BE2C (cell line): ENCODE data around the gene CHAF1A.

Experiments
- DNase-seq: peaks from one replicate; pipeline ENCODE4 v3.0.0-alpha.2; 2020
- H3K27me3 ChIP-seq: fragments of 250-450 bp; sonication (Bioruptor Pico); 2 replicates; pipeline ENCODE4 v1.5.1; 2020; ENCODE audit warnings: mild to moderate bottlenecking
- H3K36me3 ChIP-seq: fragments of 250-450 bp; sonication (Bioruptor Pico); 2 replicates; pipeline ENCODE4 v1.5.1; 2020; ENCODE audit warnings: mild to moderate bottlenecking
- H3K4me1 ChIP-seq: fragments of 250-450 bp; sonication (Bioruptor Pico); 2 replicates; pipeline ENCODE4 v1.5.1; 2020
- H3K4me3 ChIP-seq: 2 replicates; pipeline ENCODE4 v1.5.1; 2011; ENCODE audit warnings: low read depth, low read length
- H3K9me3 ChIP-seq: fragments of 250-450 bp; sonication (Bioruptor Pico); 2 replicates; pipeline ENCODE4 v1.5.1; 2020
- TF ChIP-seq, protein P1 (sequence below): IDR thresholded peaks from 2 replicates; pipeline ENCODE4 v1.5.1; 2012; ENCODE audit warnings: mild to moderate bottlenecking, low read depth, low read length

CHAF1A gene

DNA sequence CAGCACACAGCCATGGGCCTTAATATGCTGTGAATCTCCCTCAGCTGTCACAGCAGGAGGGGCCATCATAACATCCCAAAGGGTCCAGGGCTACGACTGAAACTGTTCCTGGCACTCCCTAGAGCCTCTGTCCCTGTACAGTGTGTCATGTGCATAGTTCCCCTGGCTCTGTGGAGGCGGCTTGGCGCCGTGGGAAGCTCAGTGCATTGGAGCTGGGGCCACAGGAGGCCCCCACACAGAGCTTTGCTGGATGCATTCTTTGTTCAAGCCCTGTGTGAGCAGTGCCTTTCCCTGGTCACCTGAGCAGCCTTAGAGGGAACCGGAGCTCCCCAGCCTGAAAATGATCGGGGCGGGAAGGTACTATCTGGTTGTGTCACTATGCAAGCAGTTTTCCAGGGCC, 33.8 kb downstream of the CHAF1A start:
- DNase-seq, result no peak
- no peaks in the 10 kb centered on the region for H3K9me3 ChIP-seq
- no peaks in the 10 kb centered on the region for H3K27me3 ChIP-seq
- TF ChIP-seq, protein P1, sequence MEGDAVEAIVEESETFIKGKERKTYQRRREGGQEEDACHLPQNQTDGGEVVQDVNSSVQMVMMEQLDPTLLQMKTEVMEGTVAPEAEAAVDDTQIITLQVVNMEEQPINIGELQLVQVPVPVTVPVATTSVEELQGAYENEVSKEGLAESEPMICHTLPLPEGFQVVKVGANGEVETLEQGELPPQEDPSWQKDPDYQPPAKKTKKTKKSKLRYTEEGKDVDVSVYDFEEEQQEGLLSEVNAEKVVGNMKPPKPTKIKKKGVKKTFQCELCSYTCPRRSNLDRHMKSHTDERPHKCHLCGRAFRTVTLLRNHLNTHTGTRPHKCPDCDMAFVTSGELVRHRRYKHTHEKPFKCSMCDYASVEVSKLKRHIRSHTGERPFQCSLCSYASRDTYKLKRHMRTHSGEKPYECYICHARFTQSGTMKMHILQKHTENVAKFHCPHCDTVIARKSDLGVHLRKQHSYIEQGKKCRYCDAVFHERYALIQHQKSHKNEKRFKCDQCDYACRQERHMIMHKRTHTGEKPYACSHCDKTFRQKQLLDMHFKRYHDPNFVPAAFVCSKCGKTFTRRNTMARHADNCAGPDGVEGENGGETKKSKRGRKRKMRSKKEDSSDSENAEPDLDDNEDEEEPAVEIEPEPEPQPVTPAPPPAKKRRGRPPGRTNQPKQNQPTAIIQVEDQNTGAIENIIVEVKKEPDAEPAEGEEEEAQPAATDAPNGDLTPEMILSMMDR, result no peak
- peaks cover 91% of the 10 kb centered on the region for H3K36me3 ChIP-seq
- H3K4me3 ChIP-seq, result no peak overlapping the region
- H3K4me1 ChIP-seq, result no peaks in the 10 kb centered on the region

DNA sequence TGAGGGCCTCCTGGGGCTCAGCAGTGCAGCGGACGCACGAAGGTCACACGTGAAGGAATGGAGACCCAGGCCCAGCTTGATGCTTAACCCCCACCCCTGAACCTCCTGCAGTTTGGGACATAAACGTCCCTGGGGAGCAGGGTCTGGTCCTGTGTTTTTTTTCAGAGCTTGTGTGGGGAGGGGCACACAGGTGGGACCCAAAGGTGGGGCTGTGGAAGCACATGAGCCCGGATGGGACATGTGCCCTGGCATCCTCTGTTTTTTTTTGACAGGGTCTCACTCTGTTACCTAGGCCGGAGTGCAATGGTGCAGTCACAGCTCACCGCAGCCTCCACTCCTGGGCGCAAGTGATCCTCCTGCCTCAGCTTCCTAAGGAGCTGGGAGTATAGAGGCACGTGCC, 34.7 kb downstream of the CHAF1A start:
- H3K4me1 ChIP-seq, result no peaks in the 10 kb centered on the region
- TF ChIP-seq, protein P1, result no peak
- no peaks in the 10 kb centered on the region for H3K27me3 ChIP-seq
- no peaks in the 10 kb centered on the region for H3K9me3 ChIP-seq
- H3K4me3 ChIP-seq, result no peak overlapping the region
- DNase-seq, result no peak
- peaks cover 88% of the 10 kb centered on the region for H3K36me3 ChIP-seq

DNA sequence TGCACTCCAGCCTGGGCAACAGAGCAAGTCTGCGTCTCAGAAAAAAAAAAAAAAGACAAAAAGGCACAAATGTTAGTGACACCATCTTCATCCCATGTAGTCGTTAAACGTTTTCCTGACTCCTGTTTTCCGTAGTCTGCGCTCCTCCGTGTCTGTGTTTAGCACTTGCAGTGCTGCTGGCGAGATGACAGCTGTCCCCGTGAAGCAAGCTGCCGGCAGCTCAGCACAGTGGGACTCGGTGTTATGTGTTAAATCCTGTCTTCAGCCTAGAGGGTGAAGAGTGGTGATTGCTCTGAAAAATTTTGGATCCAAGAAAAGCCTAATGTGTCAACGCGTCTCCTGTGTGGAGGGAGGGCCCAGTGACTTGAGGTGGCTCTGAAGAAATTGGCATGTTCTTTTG, 36.8 kb downstream of the CHAF1A start:
- TF ChIP-seq, protein P1, result no peak
- no peaks in the 10 kb centered on the region for H3K9me3 ChIP-seq
- H3K4me3 ChIP-seq, result no peak overlapping the region
- DNase-seq, result no peak
- peaks cover 75% of the 10 kb centered on the region for H3K36me3 ChIP-seq
- H3K27me3 ChIP-seq, result no peaks in the 10 kb centered on the region
- H3K4me1 ChIP-seq, result no peaks in the 10 kb centered on the region

DNA sequence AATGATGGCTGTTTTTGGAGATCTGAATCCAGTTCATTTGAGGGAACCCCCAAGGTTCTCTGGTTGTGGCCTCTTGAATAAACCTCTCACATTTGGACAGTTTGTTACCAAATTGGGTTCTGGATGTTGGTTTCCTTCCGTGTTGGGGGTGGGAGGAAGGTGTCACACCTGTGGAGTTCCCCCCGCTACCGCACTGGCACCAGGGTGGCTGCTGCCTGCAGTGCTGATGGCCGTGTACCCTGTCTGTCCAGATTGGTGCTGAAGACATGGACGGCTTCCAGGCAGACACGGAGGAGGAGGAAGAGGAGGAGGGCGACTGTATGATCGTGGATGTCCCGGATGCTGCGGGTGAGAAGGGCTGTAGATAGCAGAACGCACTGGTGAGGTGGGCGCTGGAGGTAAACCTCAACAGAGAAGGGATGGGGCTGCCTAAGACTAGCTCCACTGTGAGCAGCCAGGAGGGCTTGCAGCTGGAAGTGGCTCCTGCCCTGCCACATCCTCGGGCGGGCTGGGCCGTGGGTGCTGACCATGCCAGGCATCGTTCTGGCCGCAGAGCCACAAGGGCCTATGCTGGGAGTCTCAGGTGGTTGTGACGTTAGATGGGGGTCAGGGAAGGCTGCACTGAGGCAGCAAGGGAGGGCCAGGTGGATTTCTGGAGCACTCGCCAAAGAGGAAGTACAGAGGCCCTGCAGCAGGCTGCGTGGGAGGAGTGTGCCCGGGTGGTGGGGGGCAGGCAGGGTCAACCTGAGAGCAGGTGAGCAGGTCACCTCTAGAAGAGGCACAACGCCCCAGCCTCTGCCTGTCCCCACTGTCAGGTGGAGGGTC, 39.8 kb downstream of the CHAF1A start:
- H3K9me3 ChIP-seq, result no peaks in the 10 kb centered on the region
- peaks cover 76% of the 10 kb centered on the region for H3K36me3 ChIP-seq
- H3K4me3 ChIP-seq, result no peak overlapping the region
- H3K27me3 ChIP-seq, result no peaks in the 10 kb centered on the region
- H3K4me1 ChIP-seq, result no peaks in the 10 kb centered on the region
- TF ChIP-seq, protein P1, result no peak
- DNase-seq, result no peak

DNA sequence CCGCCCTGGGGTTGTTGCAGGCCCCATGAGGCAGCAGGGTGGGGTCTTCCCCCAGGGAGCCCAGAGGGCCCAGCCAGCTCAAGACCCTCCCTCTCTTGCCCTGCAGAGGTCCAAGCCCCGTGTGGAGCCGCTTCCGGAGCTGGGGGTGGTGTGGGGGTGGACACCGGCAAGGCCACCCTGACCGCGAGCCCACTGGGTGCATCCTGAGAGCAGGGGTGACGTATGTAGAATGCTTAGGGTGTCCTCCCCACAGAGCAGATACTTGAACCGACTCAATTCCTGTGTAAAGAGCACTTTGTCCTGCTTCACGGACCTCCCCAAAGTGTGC, 40.3 kb downstream of the CHAF1A start:
- Histone ChIP-seq H3K4me1 (no peaks in the 10 kb centered on the region), H3K27me3 (no peaks in the 10 kb centered on the region), H3K4me3 (no peak overlapping the region), H3K36me3 (peaks cover 78% of the 10 kb centered on the region), H3K9me3 (no peaks in the 10 kb centered on the region)
- TF ChIP-seq, protein P1, result no peak
- no peak for DNase-seq

DNA sequence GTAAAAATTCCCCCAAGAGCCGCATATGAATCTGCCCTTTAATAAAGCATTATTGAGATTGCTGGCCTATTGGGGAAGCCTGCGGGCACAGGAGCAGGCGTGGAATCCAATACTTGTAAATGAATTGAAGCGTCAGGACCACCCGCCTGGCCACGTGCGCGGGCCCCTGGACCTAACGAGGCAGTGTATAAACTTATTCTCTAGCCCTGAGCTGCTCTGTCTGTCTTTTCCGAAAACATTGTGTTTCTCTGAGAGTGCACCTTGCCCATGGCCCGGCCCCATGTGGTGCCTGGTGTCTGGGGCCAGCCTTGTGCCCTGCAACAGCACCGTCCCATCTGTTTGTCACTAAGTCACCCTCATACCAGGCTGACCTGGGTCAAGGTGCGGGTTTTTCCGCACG, 40.7 kb downstream of the CHAF1A start:
- H3K4me1 ChIP-seq, result no peaks in the 10 kb centered on the region

More for the DNA sequence above, 40.7 kb downstream of the CHAF1A start:
- TF ChIP-seq, protein P1, result no peak
- no peak overlapping the region for H3K4me3 ChIP-seq
- no peaks in the 10 kb centered on the region for H3K9me3 ChIP-seq
- DNase-seq, result no peak
- H3K27me3 ChIP-seq, result no peaks in the 10 kb centered on the region
- peaks cover 78% of the 10 kb centered on the region for H3K36me3 ChIP-seq
